ENCODE data around the gene CDKAL1.

DNA sequence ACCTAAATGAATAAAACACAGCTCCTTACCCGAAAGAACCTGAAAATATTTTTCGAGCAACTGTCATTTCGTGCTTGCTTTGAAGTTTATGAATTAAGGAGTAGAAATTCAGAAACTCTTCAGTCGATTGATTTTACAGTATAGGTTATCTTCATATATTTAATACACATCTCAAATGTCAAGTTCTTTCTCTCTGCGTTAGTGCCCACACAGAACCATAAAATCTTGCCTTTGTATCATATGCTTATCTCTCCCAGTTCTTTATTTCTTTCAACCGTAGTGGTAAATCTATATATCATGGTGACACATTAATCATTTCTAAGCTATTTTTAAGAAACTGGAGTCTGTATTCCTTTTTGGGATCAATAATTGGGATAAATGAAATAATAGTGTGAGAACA is 397.5 kb downstream of the CDKAL1 start:
- no peak for TF ChIP-seq TBP (IDR thresholded peaks at IDR 0.05; ENCODE audit: low read depth, low read length)
- no peak for TF ChIP-seq POLR2AphosphoS5 (IDR thresholded peaks at IDR 0.05; ENCODE audit: low read depth, low read length)
- TF ChIP-seq CBX8 (IDR thresholded peaks at IDR 0.05; ENCODE audit: borderline replicate concordance, low read depth, low read length), result no peak
- TF ChIP-seq, protein P1, sequence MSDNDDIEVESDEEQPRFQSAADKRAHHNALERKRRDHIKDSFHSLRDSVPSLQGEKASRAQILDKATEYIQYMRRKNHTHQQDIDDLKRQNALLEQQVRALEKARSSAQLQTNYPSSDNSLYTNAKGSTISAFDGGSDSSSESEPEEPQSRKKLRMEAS (IDR thresholded peaks at IDR 0.05), result no peak
- TF ChIP-seq TAF1 (IDR thresholded peaks at IDR 0.05; ENCODE audit: low read depth, low read length), result no peak
- TF ChIP-seq POLR2A (IDR thresholded peaks at IDR 0.05; ENCODE audit: control extremely low read depth in 1 of 2, low read depth in 2 of 2, low read length in 2 of 2), result no peak
- TF ChIP-seq NRF1 (IDR thresholded peaks at IDR 0.05; ENCODE audit: low read depth, low read length), result no peak
- no peak for TF ChIP-seq EZH2 (IDR thresholded peaks at IDR 0.05; ENCODE audit: low read depth, low read length, severe bottlenecking)
- TF ChIP-seq, protein P2, sequence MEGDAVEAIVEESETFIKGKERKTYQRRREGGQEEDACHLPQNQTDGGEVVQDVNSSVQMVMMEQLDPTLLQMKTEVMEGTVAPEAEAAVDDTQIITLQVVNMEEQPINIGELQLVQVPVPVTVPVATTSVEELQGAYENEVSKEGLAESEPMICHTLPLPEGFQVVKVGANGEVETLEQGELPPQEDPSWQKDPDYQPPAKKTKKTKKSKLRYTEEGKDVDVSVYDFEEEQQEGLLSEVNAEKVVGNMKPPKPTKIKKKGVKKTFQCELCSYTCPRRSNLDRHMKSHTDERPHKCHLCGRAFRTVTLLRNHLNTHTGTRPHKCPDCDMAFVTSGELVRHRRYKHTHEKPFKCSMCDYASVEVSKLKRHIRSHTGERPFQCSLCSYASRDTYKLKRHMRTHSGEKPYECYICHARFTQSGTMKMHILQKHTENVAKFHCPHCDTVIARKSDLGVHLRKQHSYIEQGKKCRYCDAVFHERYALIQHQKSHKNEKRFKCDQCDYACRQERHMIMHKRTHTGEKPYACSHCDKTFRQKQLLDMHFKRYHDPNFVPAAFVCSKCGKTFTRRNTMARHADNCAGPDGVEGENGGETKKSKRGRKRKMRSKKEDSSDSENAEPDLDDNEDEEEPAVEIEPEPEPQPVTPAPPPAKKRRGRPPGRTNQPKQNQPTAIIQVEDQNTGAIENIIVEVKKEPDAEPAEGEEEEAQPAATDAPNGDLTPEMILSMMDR (IDR thresholded peaks at IDR 0.05; ENCODE audit: control extremely low read depth in 1 of 3, insufficient read depth in 1 of 3, low read depth in 1 of 3, low read length in 3 of 3), result no peak
- TF ChIP-seq JUND (IDR thresholded peaks at IDR 0.05; ENCODE audit: low read length), result no peak
- no peak for TF ChIP-seq GABPA (IDR thresholded peaks at IDR 0.05; ENCODE audit: borderline replicate concordance, insufficient read depth, low read length)
- TF ChIP-seq TEAD4 (IDR thresholded peaks at IDR 0.05; ENCODE audit: low read depth, low read length), result no peak
- TF ChIP-seq RAD21 (IDR thresholded peaks at IDR 0.05 in 1 of 2, conservative IDR thresholded peaks at IDR 0.05 in 1 of 2; ENCODE audit: low read depth in 2 of 2, low read length in 2 of 2), result no peak
- TF ChIP-seq EGR1 (IDR thresholded peaks at IDR 0.05; ENCODE audit: borderline replicate concordance, low read depth, low read length), result no peak

All from H1 (cell line).